Left forelimb (tissue), 1 donor: Measurements from ENCODE around the gene FMC1.
A peak's percentile ranks its signal among the peaks of the same experiment; 100 is the strongest.
"Not testable (repeated sequence)": the region's sequence is repeated elsewhere in the genome, so short reads cannot be mapped to it uniquely, and the experiment has no call there.

Experiments used
- DNase-seq: peaks from one replicate; pipeline ENCODE4 v3.0.0-alpha.2; 2018; ENCODE audit warnings: low spot score

The FMC1 gene

GRCh38 chr7:139340037-139340807 lies 915 bp upstream of the FMC1 start:
- peak; percentile 99 for DNase-seq

GRCh38 chr7:139340808-139341057 lies 404 bp upstream of the FMC1 start:
- DNase-seq: no peak

- no peak for DNase-seq
Measured at GRCh38 chr7:139341776-139342226, 664 bp downstream of the FMC1 start.

- DNase-seq: no peak
Measured at GRCh38 chr7:139345042-139345441, 3.9 kb downstream of the FMC1 start.

- no peak for DNase-seq
Measured at GRCh38 chr7:139351027-139351426, 9.9 kb downstream of the FMC1 start.

GRCh38 chr7:139354729-139355128 lies 13.6 kb downstream of the FMC1 start:
- DNase-seq: no peak

- DNase-seq: no peak
Measured at GRCh38 chr7:139355320-139355719, 14.2 kb downstream of the FMC1 start.

GRCh38 chr7:139357729-139358506 lies 16.8 kb downstream of the FMC1 start:
- not testable (repeated sequence) for DNase-seq

- no peak for DNase-seq
Measured at GRCh38 chr7:139358541-139359365, 17.6 kb downstream of the FMC1 start.

- DNase-seq: peak; percentile 100
Measured at GRCh38 chr7:139359366-139360209, 18.5 kb downstream of the FMC1 start, which contains the start of gene LUC7L2. LUC7L2 (plus strand) TSS chr7:139359894; CDS start chr7:139360262, 368 bp downstream.

- DNase-seq: peak; percentile 99
Measured at GRCh38 chr7:139360210-139360947, 19.2 kb downstream of the FMC1 start.

- DNase-seq: no peak
Measured at GRCh38 chr7:139360948-139361307, 19.8 kb downstream of the FMC1 start.

- DNase-seq: no peak
Measured at GRCh38 chr7:139361523-139361922, 20.4 kb downstream of the FMC1 start.

GRCh38 chr7:139362302-139362701 lies 21.2 kb downstream of the FMC1 start:
- DNase-seq: no peak

GRCh38 chr7:139362981-139363380 lies 21.8 kb downstream of the FMC1 start:
- no peak for DNase-seq

GRCh38 chr7:139365336-139365735 lies 24.2 kb downstream of the FMC1 start:
- no peak for DNase-seq

- no peak for DNase-seq
Measured at GRCh38 chr7:139366400-139366799, 25.3 kb downstream of the FMC1 start.

GRCh38 chr7:139367438-139368155 lies 26.5 kb downstream of the FMC1 start:
- no peak for DNase-seq

GRCh38 chr7:139370301-139370942 lies 29.3 kb downstream of the FMC1 start:
- no peak for DNase-seq

- no peak for DNase-seq
Measured at GRCh38 chr7:139370943-139371313, 29.8 kb downstream of the FMC1 start.
